A673 (cell line): ENCODE results near the gene RRAS.

Experiments
- EZH2 ChIP-seq: fragments of 200-600 bp; sonication (generic); IDR thresholded peaks from 2 replicates; pipeline ENCODE4 v1.6.1; 2017; ENCODE audit warnings: borderline replicate concordance, low read depth, mild to moderate bottlenecking, mixed read lengths, antibody characterized with exemption, low read length; ENCODE audit not compliant: poor library complexity, severe bottlenecking
- TF ChIP-seq, protein P1 (sequence below): fragments of 300-800, 200-600 bp; sonication (generic); conservative IDR thresholded peaks from 2 replicates; pipeline ENCODE4 v1.5.1; 2017; ENCODE audit warnings: low read depth, mild to moderate bottlenecking, antibody characterized with exemption, low read length, moderate library complexity, mixed read lengths

DNA sequence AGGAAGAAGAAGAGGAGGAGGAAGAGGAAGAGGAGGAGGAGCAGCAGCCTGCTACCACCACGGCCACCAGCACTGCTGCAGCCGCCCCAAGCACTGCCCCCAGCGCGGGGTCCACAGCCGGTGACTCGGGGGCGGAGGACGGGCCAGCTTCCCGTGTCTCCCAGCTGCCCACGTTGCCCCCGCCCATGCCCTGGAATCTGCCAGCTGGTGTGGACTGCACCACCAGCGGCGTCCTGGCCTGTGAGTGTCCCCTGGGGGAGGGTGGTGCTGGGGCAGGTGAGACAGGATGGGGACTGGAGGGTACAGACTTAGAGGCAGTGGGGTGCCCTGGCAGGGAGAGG is 13.5 kb upstream of the RRAS start:
- TF ChIP-seq, protein P1, sequence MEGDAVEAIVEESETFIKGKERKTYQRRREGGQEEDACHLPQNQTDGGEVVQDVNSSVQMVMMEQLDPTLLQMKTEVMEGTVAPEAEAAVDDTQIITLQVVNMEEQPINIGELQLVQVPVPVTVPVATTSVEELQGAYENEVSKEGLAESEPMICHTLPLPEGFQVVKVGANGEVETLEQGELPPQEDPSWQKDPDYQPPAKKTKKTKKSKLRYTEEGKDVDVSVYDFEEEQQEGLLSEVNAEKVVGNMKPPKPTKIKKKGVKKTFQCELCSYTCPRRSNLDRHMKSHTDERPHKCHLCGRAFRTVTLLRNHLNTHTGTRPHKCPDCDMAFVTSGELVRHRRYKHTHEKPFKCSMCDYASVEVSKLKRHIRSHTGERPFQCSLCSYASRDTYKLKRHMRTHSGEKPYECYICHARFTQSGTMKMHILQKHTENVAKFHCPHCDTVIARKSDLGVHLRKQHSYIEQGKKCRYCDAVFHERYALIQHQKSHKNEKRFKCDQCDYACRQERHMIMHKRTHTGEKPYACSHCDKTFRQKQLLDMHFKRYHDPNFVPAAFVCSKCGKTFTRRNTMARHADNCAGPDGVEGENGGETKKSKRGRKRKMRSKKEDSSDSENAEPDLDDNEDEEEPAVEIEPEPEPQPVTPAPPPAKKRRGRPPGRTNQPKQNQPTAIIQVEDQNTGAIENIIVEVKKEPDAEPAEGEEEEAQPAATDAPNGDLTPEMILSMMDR: no peak
- TF ChIP-seq EZH2: no peak
